K562 (cell line): ENCODE results near the gene SON.

Experiments used
- BCLAF1 ChIP-seq, 2 experiments: fragments of 450-650 bp in 1 of 2; IDR thresholded peaks; 2 replicates each; pipeline ENCODE4 v1.6.1; 2011 to 2017; ENCODE audit warnings: low read depth in 2 of 2, antibody characterized with exemption in 1 of 2, borderline replicate concordance in 1 of 2, low read length in 1 of 2, mild to moderate bottlenecking in 1 of 2, mixed read lengths in 1 of 2; ENCODE audit not compliant: control insufficient read depth in 1 of 2
- CHD7 ChIP-seq: fragments of 200-600 bp; sonication (generic); IDR thresholded peaks from one replicate; pipeline ENCODE4 v1.6.1; 2012; ENCODE audit warnings: mild to moderate bottlenecking, low read depth, low read length, inconsistent platforms
- E2F4 ChIP-seq: sonication (generic); formaldehyde crosslinking; IDR thresholded peaks from 2 replicates; pipeline ENCODE4 v1.8.0; 2022; ENCODE audit warnings: mild to moderate bottlenecking, low read depth, missing genetic modification reagents
- EHMT2 ChIP-seq: fragments of 450-650 bp; IDR thresholded peaks from 2 replicates; pipeline ENCODE4 v1.6.1; 2018; ENCODE audit warnings: antibody characterized with exemption
- JUNB ChIP-seq: fragments of 450-650 bp; formaldehyde crosslinking; conservative IDR thresholded peaks from 2 replicates; pipeline ENCODE4 v1.4.0; 2020; ENCODE audit warnings: mild to moderate bottlenecking
- MXI1 ChIP-seq: IDR thresholded peaks from 2 replicates; pipeline ENCODE4 v1.6.1; 2011; ENCODE audit warnings: low read depth, mild to moderate bottlenecking, improper control_type of control experiment, low read length
- MYC ChIP-seq, 2 experiments: fragments of 250-450 bp in 1 of 2; sonication (Bioruptor Pico) in 1 of 2; IDR thresholded peaks; 2 replicates each; pipeline versions ENCODE4 v1.5.1 to v1.6.1; 2012 to 2021; ENCODE audit warnings: low read depth in 2 of 2, borderline replicate concordance in 1 of 2, improper control_type of control experiment in 1 of 2, low read length in 1 of 2, mild to moderate bottlenecking in 1 of 2, moderate library complexity in 1 of 2
- SMAD3 ChIP-seq: fragments of 450-650 bp; formaldehyde crosslinking; conservative IDR thresholded peaks from 2 replicates; pipeline ENCODE4 v1.4.0; 2020; ENCODE audit warnings: mild to moderate bottlenecking
- TBL1XR1 ChIP-seq, 2 experiments: IDR thresholded peaks; 2 replicates each; pipeline ENCODE4 v1.6.1; 2012; ENCODE audit warnings: improper control_type of control experiment in 2 of 2, low read length in 2 of 2, mild to moderate bottlenecking in 1 of 2
- USF2 ChIP-seq: sonication (generic); formaldehyde crosslinking; IDR thresholded peaks from 2 replicates; pipeline ENCODE4 v1.5.0; 2020; ENCODE audit warnings: missing genetic modification reagents
- WHSC1 ChIP-seq: IDR thresholded peaks from one replicate; pipeline ENCODE4 v1.6.1; 2012; ENCODE audit warnings: low read length, control low read depth, inconsistent platforms
- ZNF121 ChIP-seq: sonication (generic); formaldehyde crosslinking; conservative IDR thresholded peaks from 2 replicates; pipeline ENCODE4 v1.8.0; 2022; ENCODE audit warnings: missing genetic modification reagents
- ZNF253 ChIP-seq: fragments of 250-450 bp; sonication (Bioruptor Pico); conservative IDR thresholded peaks from 2 replicates; pipeline ENCODE4 v1.6.1; 2021; ENCODE audit warnings: mild to moderate bottlenecking
- TF ChIP-seq, protein P1 (sequence below): IDR thresholded peaks from 2 replicates; pipeline ENCODE4 v1.6.1; 2014; ENCODE audit warnings: antibody characterized with exemption

- TF ChIP-seq SMAD3 (CRISPR knock-in tag) (no peak), ZNF121 (CRISPR knock-in tag) (no peak), BCLAF1 (IDR thresholded peaks at IDR 0.05; ENCODE audit: borderline replicate concordance in 1 of 2, control insufficient read depth in 1 of 2, low read depth in 2 of 2, low read length in 1 of 2) (no peak), ZNF253 (CRISPR knock-in tag) (no peak), CHD7 (no peak), EHMT2 (no peak), TBL1XR1 (IDR thresholded peaks at IDR 0.05; ENCODE audit: low read length in 2 of 2) (no peak), JUNB (CRISPR knock-in tag) (no peak), E2F4 (CRISPR knock-in tag) (no peak), USF2 (CRISPR knock-in tag) (no peak), MYC (IDR thresholded peaks at IDR 0.05; ENCODE audit: low read depth, low read length) (no peak), MYC (CRISPR knock-in tag; IDR thresholded peaks at IDR 0.05; ENCODE audit: borderline replicate concordance, low read depth) (no peak), WHSC1 (no peak), MXI1 (no peak)
- TF ChIP-seq, protein P1, sequence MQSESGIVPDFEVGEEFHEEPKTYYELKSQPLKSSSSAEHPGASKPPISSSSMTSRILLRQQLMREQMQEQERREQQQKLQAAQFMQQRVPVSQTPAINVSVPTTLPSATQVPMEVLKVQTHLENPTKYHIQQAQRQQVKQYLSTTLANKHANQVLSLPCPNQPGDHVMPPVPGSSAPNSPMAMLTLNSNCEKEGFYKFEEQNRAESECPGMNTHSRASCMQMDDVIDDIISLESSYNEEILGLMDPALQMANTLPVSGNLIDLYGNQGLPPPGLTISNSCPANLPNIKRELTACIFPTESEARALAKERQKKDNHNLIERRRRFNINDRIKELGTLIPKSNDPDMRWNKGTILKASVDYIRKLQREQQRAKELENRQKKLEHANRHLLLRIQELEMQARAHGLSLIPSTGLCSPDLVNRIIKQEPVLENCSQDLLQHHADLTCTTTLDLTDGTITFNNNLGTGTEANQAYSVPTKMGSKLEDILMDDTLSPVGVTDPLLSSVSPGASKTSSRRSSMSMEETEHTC = no peak
Observed at GRCh38 chr21:33558777-33559421, 16.1 kb downstream of the SON start.
